K562 (cell line): ENCODE results near the gene BLID. TPM values are rescaled to one million over a fixed set of nuclear protein-coding genes. Genes with fewer than 3 reads are reported as not detected.

Source experiments
- ATAC-seq: fragments of 200-7000 bp; cut with Tn5 transposase; 3 replicates; pipeline ENCODE4 v1.9.1; 2020; ENCODE audit warnings: moderate library complexity
- BruUV-seq: library from RNA; stranded (reverse); fragments of 400-500 nt; replicated peaks from 2 replicates; lab custom pipeline; 2021; lab: Mats Ljungman, UMichigan
- CTCF ChIA-PET: fragments of 300-600 bp; formaldehyde crosslinking; extraction: SDS; loops from one replicate; lab custom pipeline; 2021; ENCODE audit warnings: low intra/inter-chr PET ratio; lab: Yijun Ruan, JAX
- POLR2A ChIA-PET: fragments of 300-600, 350-650 bp; sonication (Branson Sonifier 250); formaldehyde crosslinking; extraction: SDS; loops from one replicate; lab custom pipeline; 2021; ENCODE audit warnings: antibody characterized with exemption, inconsistent platforms; lab: Yijun Ruan, JAX
- DNase-seq, 4 experiments: peaks; one replicate each; pipeline versions ENCODE4 v3.0.0 to v3.0.0-alpha.2; 2011 to 2018; ENCODE audit warnings: low spot score in 3 of 4, mixed read lengths in 3 of 4; ENCODE audit errors: extremely low read depth in 1 of 4
- FAIRE-seq: peaks from 2 replicates; lab custom pipeline; 2011; peaks lifted over from hg19 to GRCh38; lab: Jason Lieb, UNC
- H2AFZ ChIP-seq: 2 replicates; pipeline ENCODE4 v1.6.0; 2011; ENCODE audit warnings: low read depth, low read length, control low read depth, inconsistent platforms
- H3K27ac ChIP-seq: fragments of 200-600 bp; 3 replicates; pipeline ENCODE4 v1.8.0; 2011; ENCODE audit warnings: low read depth, mild to moderate bottlenecking, control low read depth, inconsistent platforms, low read length, moderate library complexity, mixed read lengths; ENCODE audit errors: extremely low read depth
- H3K27me3 ChIP-seq, 2 experiments: fragments of 300-600 bp in 1 of 2; 2 replicates in 1 of 2; 3 replicates in 1 of 2; pipeline versions ENCODE4 v1.6.0 to v1.8.0; 2011; ENCODE audit warnings: inconsistent platforms in 2 of 2, low read length in 2 of 2, mild to moderate bottlenecking in 1 of 2, mixed read lengths in 1 of 2, moderate library complexity in 1 of 2; ENCODE audit not compliant: control insufficient read depth in 2 of 2, insufficient read depth in 2 of 2
- H3K36me3 ChIP-seq: fragments of 300-600 bp; 3 replicates; pipeline ENCODE4 v1.8.0; 2011; ENCODE audit warnings: mild to moderate bottlenecking, low read length, inconsistent platforms; ENCODE audit not compliant: control insufficient read depth, insufficient read depth
- H3K4me1 ChIP-seq, 2 experiments: fragments of 200-600 bp in 1 of 2; replicated peaks in 1 of 2; 2 replicates in 1 of 2; 3 replicates in 1 of 2; pipeline versions ENCODE4 v1.5.1 to v1.8.0; 2011; ENCODE audit warnings: inconsistent platforms in 2 of 2, low read length in 2 of 2, mild to moderate bottlenecking in 1 of 2, mixed read lengths in 1 of 2, moderate library complexity in 1 of 2; ENCODE audit not compliant: control insufficient read depth in 2 of 2, insufficient read depth in 2 of 2
- H3K4me2 ChIP-seq: 2 replicates; pipeline ENCODE4 v1.6.1; 2011; ENCODE audit warnings: low read length, control low read depth, inconsistent platforms, mixed read lengths; ENCODE audit not compliant: insufficient read depth
- H3K4me3 ChIP-seq: fragments of 200-600 bp; sonication (generic), shearing (Covaris generic); 2 replicates; pipeline ENCODE4 v1.5.1; 2016; ENCODE audit warnings: control low read depth, inconsistent platforms
- H3K79me2 ChIP-seq: fragments of 200-600 bp; 3 replicates; pipeline ENCODE4 v1.8.0; 2011; ENCODE audit warnings: low read length, inconsistent platforms; ENCODE audit not compliant: control insufficient read depth, insufficient read depth
- H3K9ac ChIP-seq, 2 experiments: 2 replicates each; pipeline versions ENCODE4 v1.6.0 to v1.6.1; 2011; ENCODE audit warnings: low read depth in 2 of 2, low read length in 2 of 2, control low read depth in 1 of 2, inconsistent platforms in 1 of 2, mild to moderate bottlenecking in 1 of 2, mixed read lengths in 1 of 2; ENCODE audit not compliant: insufficient read depth in 1 of 2
- H3K9me1 ChIP-seq: one replicate; pipeline ENCODE4 v1.6.0; 2011; ENCODE audit warnings: inconsistent platforms, mild to moderate bottlenecking, low read length, moderate library complexity; ENCODE audit not compliant: control insufficient read depth, insufficient read depth
- H3K9me3 ChIP-seq: replicated peaks from 2 replicates; pipeline ENCODE4 v1.5.1; 2011; ENCODE audit warnings: low read depth, low read length, inconsistent platforms; ENCODE audit not compliant: control insufficient read depth, insufficient read depth
- H4K20me1 ChIP-seq: replicated peaks from 2 replicates; pipeline ENCODE4 v1.6.1; 2011; ENCODE audit warnings: low read length, inconsistent platforms, mixed read lengths; ENCODE audit not compliant: control insufficient read depth, insufficient read depth
- ERF ChIP-seq: fragments of 450-650 bp; formaldehyde crosslinking; IDR thresholded peaks from 2 replicates; pipeline ENCODE4 v1.4.0; 2020; ENCODE audit warnings: mild to moderate bottlenecking, mixed read lengths
- FOXJ2 ChIP-seq: fragments of 200-800 bp; sonication (Bioruptor generic); IDR thresholded peaks from 2 replicates; pipeline ENCODE4 v1.6.1; 2016; ENCODE audit warnings: missing genetic modification characterization, missing compliant biosample characterization
- GMEB1 ChIP-seq: fragments of 250-450 bp; sonication (Bioruptor Pico); IDR thresholded peaks from 2 replicates; pipeline ENCODE4 v1.4.0; 2020; ENCODE audit warnings: mild to moderate bottlenecking
- HDAC6 ChIP-seq: IDR thresholded peaks from 2 replicates; pipeline ENCODE4 v1.6.1; 2012; ENCODE audit warnings: low read depth, mild to moderate bottlenecking, control low read depth, inconsistent platforms, low read length, moderate library complexity
- ILF3 ChIP-seq: fragments of 450-650 bp; IDR thresholded peaks from 2 replicates; pipeline ENCODE4 v1.6.1; 2018; ENCODE audit warnings: antibody characterized with exemption, mild to moderate bottlenecking, moderate library complexity, borderline replicate concordance
- MLX ChIP-seq, 2 experiments: fragments of 450-650 bp in 1 of 2; sonication (generic) in 1 of 2; formaldehyde crosslinking; conservative IDR thresholded peaks; 2 replicates each; pipeline versions ENCODE4 v1.4.0 to v1.8.1; 2020 to 2022; ENCODE audit warnings: mild to moderate bottlenecking in 1 of 2, missing genetic modification reagents in 1 of 2
- NCOA6 ChIP-seq: fragments of 450-650 bp; IDR thresholded peaks from 2 replicates; pipeline ENCODE4 v1.6.1; 2017; ENCODE audit warnings: mild to moderate bottlenecking
- NRF1 ChIP-seq, 2 experiments: fragments of 450-650 bp; IDR thresholded peaks in 1 of 2; conservative IDR thresholded peaks in 1 of 2; 2 replicates each; pipeline ENCODE4 v1.6.1; 2014; ENCODE audit warnings: mild to moderate bottlenecking in 2 of 2
- RERE ChIP-seq: sonication (generic); formaldehyde crosslinking; IDR thresholded peaks from 2 replicates; pipeline ENCODE4 v1.8.0; 2023; ENCODE audit warnings: missing genetic modification reagents, mild to moderate bottlenecking, borderline replicate concordance
- SNAPC5 ChIP-seq: fragments of 250-450 bp; sonication (Bioruptor Pico); IDR thresholded peaks from 2 replicates; pipeline ENCODE4 v1.8.0; 2021; ENCODE audit warnings: moderate library complexity, mild to moderate bottlenecking, inconsistent platforms
- ZC3H4 ChIP-seq: sonication (generic); formaldehyde crosslinking; IDR thresholded peaks from 2 replicates; pipeline ENCODE4 v1.9.0; 2021; ENCODE audit warnings: missing genetic modification reagents, borderline replicate concordance
- ZNF121 ChIP-seq: sonication (generic); formaldehyde crosslinking; conservative IDR thresholded peaks from 2 replicates; pipeline ENCODE4 v1.8.0; 2022; ENCODE audit warnings: missing genetic modification reagents
- ZNF184 ChIP-seq: sonication (generic); formaldehyde crosslinking; IDR thresholded peaks from 2 replicates; pipeline ENCODE4 v1.5.0; 2020; ENCODE audit warnings: missing genetic modification reagents
- ZNF76 ChIP-seq: fragments of 250-450 bp; sonication (Bioruptor Pico); IDR thresholded peaks from 2 replicates; pipeline ENCODE4 v1.4.0; 2020; ENCODE audit warnings: mild to moderate bottlenecking, moderate library complexity, borderline replicate concordance
- in situ Hi-C: fragments of 300-500 bp; cut with MboI; formaldehyde crosslinking; loops from 4 replicates; pipeline ENCODE4 v1.15.0; 2018; ENCODE audit warnings: inconsistent platforms, mixed read lengths
- intact Hi-C: fragments of 100-400 bp; cut with micrococcal nuclease; formaldehyde crosslinking; loops from 2 replicates; pipeline ENCODE4 v1.14.2; 2022
- polyA plus RNA-seq, 8 experiments: library from polyadenylated mRNA; depleted of rRNA in 4 of 8; stranded (reverse) in 5 of 8; unstranded in 3 of 8; fragments of >200 nt; fragmentation: Nextera tagmentation in 2 of 8; fragmentation: Illumina TruSeq in 1 of 8; extraction: Ambion mirVana in 2 of 8; extraction: Trizol in 1 of 8; gene quantifications; 2 replicates each; pipeline versions ENCODE4 v1.2.1 to v1.2.3, GENCODE V29; 2011 to 2014; ENCODE audit warnings: inconsistent platforms in 1 of 8, missing spikeins in 1 of 8
- total RNA-seq, 7 experiments: library from RNA; depleted of rRNA in 6 of 7; stranded (reverse); fragments of >200 nt in 6 of 7; fragmentation: Illumina TruSeq in 2 of 7; extraction: Trizol in 2 of 7; gene quantifications; 2 replicates each; pipeline versions ENCODE4 v1.2.1 to v1.2.3, GENCODE V29; 2011 to 2021; ENCODE audit warnings: low replicate concordance in 1 of 7

Gene BLID
- total and polyA plus RNA-seq, 9 of the 15 experiments (the other 6 are each of a cell fraction or from before 2014, with no cell fraction given) = not detected

- H3K79me2 ChIP-seq = no peaks in the 10 kb centered on the region
- no peaks in the 10 kb centered on the region for H3K9me1 ChIP-seq
- no peak overlapping the region for H3K9ac ChIP-seq
- BruUV-seq = no TSS peak
- TF ChIP-seq ZNF121 (CRISPR knock-in tag) = no peak
- TF ChIP-seq SNAPC5 = no peak
- no peak for TF ChIP-seq FOXJ2 (tag)
- TF ChIP-seq ZC3H4 (CRISPR knock-in tag) = no peak
- no peak for TF ChIP-seq RERE (CRISPR knock-in tag)
- no peak for TF ChIP-seq ILF3
- no peak for TF ChIP-seq MLX (CRISPR knock-in tag; conservative IDR thresholded peaks at IDR 0.05)
- TF ChIP-seq ERF (CRISPR knock-in tag) = no peak
- TF ChIP-seq NCOA6 = no peak
- TF ChIP-seq GMEB1 (CRISPR knock-in tag) = no peak
- TF ChIP-seq ZNF76 = no peak
- TF ChIP-seq NRF1 (conservative IDR thresholded peaks at IDR 0.05 in 1 of 2, IDR thresholded peaks at IDR 0.05 in 1 of 2) = no peak
- TF ChIP-seq ZNF184 = no peak
- no peak for TF ChIP-seq HDAC6
- CTCF ChIA-PET = no interaction called here
- H2AFZ ChIP-seq = no peak overlapping the region
- no peaks in the 10 kb centered on the region for H3K4me1 ChIP-seq
- in situ Hi-C loops (no loop called here), intact Hi-C loops (no loop called here)
- ATAC-seq = no peak
- H4K20me1 ChIP-seq = no peaks in the 10 kb centered on the region
- POLR2A ChIA-PET = no interaction called here
- H3K27me3 ChIP-seq = no peaks in the 10 kb centered on the region
- no peak overlapping the region for H3K4me2 ChIP-seq
- H3K36me3 ChIP-seq = no peaks in the 10 kb centered on the region
- no peak overlapping the region for H3K27ac ChIP-seq
- DNase-seq = no peak
- FAIRE-seq = no peak
- H3K9me3 ChIP-seq = no peaks in the 10 kb centered on the region; the same call in 1 of the 2 replicates
- H3K4me3 ChIP-seq = no peak overlapping the region
Observed at GRCh38 chr11:122116591-122116990, 576 bp upstream of the BLID start.
